ENCODE results near the gene FURIN. TPM values are rescaled to one million over a fixed set of nuclear protein-coding genes. Genes with fewer than 3 reads are reported as not detected.
A peak's percentile ranks its signal among the peaks of the same experiment; 100 is the strongest.

FURIN gene
- total and polyA plus RNA-seq, 9 of the 15 experiments (the other 6 are each of a cell fraction or from before 2014, with no cell fraction given), result 0.92 to 99.9 (median 34.8) TPM

GRCh38 chr15:90893175-90894090 lies 25.0 kb downstream of the FURIN start (continued):
- no peak for TF ChIP-seq CREBBP (IDR thresholded peaks at IDR 0.05; ENCODE audit: low read depth, low read length)
- TF ChIP-seq ZNF408 (CRISPR knock-in tag; IDR thresholded peaks at IDR 0.05; ENCODE audit: low read depth), result no peak
- TF ChIP-seq ZNF707 (CRISPR knock-in tag; conservative IDR thresholded peaks at IDR 0.05), result no peak
- peak in 1 of 2 experiments; percentile 35; a peak in 1 of 4 replicates for TF ChIP-seq MAZ (CRISPR knock-in tag; conservative IDR thresholded peaks at IDR 0.05 in 1 of 2, IDR thresholded peaks at IDR 0.05 in 1 of 2)
- TF ChIP-seq USF1 (CRISPR knock-in tag; IDR thresholded peaks at IDR 0.05), result no peak
- no peak for TF ChIP-seq RBM15 (IDR thresholded peaks at IDR 0.05; ENCODE audit: insufficient read depth, low read length)
- TF ChIP-seq RB1 (IDR thresholded peaks at IDR 0.05; ENCODE audit: low read depth), result no peak
- no peak for TF ChIP-seq SRSF9 (IDR thresholded peaks at IDR 0.05; ENCODE audit: borderline replicate concordance, low read depth, low read length)
- TF ChIP-seq CC2D1A (IDR thresholded peaks at IDR 0.05), result 0 out of 2 replicates have a peak, but pooled peaks have one; percentile 15
- peak; percentile 24 to 48 (median 33); a peak in 4 of 6 replicates for TF ChIP-seq CTCF (IDR thresholded peaks at IDR 0.05 in 2 of 3, conservative IDR thresholded peaks at IDR 0.05 in 1 of 3; ENCODE audit: insufficient read depth in 2 of 3, low read depth in 1 of 3, low read length in 3 of 3)
- no peak for TF ChIP-seq E4F1 (CRISPR knock-in tag; IDR thresholded peaks at IDR 0.05; ENCODE audit: borderline replicate concordance)
- TF ChIP-seq SMAD4 (CRISPR knock-in tag; conservative IDR thresholded peaks at IDR 0.05), result no peak
- TF ChIP-seq GTF2E2 (tag; IDR thresholded peaks at IDR 0.05), result no peak
- TF ChIP-seq CTCFL (IDR thresholded peaks at IDR 0.05; ENCODE audit: borderline replicate concordance, insufficient read depth, low read depth, low read length, poor library complexity, severe bottlenecking), result peak; percentile 89
- TF ChIP-seq HSF4 (CRISPR knock-in tag; IDR thresholded peaks at IDR 0.05; ENCODE audit: borderline replicate concordance), result no peak

All from K562 (cell line).